ENCODE data around the gene HOXB6. TPM values are rescaled to one million over a fixed set of nuclear protein-coding genes. Genes with fewer than 3 reads are reported as not detected.

The HOXB6 gene
- total RNA-seq, 1 experiment from 2014 or later: 64.8 TPM

DNA sequence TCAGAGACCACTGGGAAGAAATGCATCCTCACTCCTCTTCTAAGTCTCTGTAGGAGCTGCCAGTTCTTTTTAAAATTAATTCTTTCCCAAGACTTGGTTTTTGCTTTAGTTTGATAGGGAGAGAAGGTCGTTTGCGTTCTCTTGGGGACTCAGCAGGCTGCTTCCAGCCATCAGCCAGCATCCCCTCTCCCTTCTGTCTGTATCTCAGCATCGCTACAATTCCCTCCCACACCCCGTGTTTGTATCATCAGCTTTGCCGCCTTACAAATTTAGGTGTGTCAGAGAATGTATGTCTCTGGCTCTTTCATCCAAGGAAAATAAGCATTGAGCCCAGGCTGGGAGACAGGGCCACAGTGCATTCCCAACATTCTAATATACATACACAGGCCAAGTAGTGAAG is 5.4 kb downstream of the HOXB6 start:
- Histone ChIP-seq H3K9me3 (ENCODE audit: control insufficient read depth in 1 of 2, insufficient read depth in 1 of 2, low read depth in 1 of 2, low read length in 2 of 2) (no peaks in the 10 kb centered on the region), H3K4me1 (ENCODE audit: control insufficient read depth in 1 of 2, insufficient read depth in 2 of 2, low read length in 2 of 2) (peaks cover 23 to 32% of the 10 kb centered on the region in 2 experiments), H3K9me2 (ENCODE audit: insufficient read depth) (no peaks in the 10 kb centered on the region), H3K9ac (ENCODE audit: low read length) (no peak overlapping the region), H3K79me2 (ENCODE audit: insufficient read depth, low read length) (peaks cover 100% of the 10 kb centered on the region), H3K4me3 (replicated peaks in 1 of 2; ENCODE audit: low read depth in 1 of 2, low read length in 2 of 2) (no peak overlapping the region), H2AFZ (ENCODE audit: low read depth, low read length, poor library complexity, severe bottlenecking) (no peak overlapping the region), H4K20me1 (ENCODE audit: insufficient read depth) (peaks cover 4% of the 10 kb centered on the region; the same call in 1 of the 2 replicates), H3K4me2 (ENCODE audit: low read length) (no peak overlapping the region), H3K27ac (ENCODE audit: low read depth, low read length) (0 out of 2 replicates have a peak overlapping the region, but pooled peaks have one; percentile 47), H3K36me3 (ENCODE audit: control insufficient read depth in 1 of 2, insufficient read depth in 2 of 2, low read length in 2 of 2) (peaks cover 22 to 24% of the 10 kb centered on the region in 2 experiments; a peak in 3 of 4 replicates), H3K27me3 (ENCODE audit: insufficient read depth, low read length) (no peaks in the 10 kb centered on the region)
- TF ChIP-seq, protein P1, sequence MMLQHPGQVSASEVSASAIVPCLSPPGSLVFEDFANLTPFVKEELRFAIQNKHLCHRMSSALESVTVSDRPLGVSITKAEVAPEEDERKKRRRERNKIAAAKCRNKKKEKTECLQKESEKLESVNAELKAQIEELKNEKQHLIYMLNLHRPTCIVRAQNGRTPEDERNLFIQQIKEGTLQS (IDR thresholded peaks at IDR 0.05): no peak
- TF ChIP-seq CBX3 (IDR thresholded peaks at IDR 0.05; ENCODE audit: low read depth) (no peak), ZFX (IDR thresholded peaks at IDR 0.05) (no peak), TCF7L2 (IDR thresholded peaks at IDR 0.05; ENCODE audit: borderline replicate concordance, extremely low read depth, insufficient read depth, insufficient read length) (no peak), JUND (IDR thresholded peaks at IDR 0.05) (no peak), EZH2 (IDR thresholded peaks at IDR 0.05) (no peak), FOSL1 (IDR thresholded peaks at IDR 0.05; ENCODE audit: low read depth) (no peak), SIN3A (IDR thresholded peaks at IDR 0.05; ENCODE audit: low read depth) (no peak)
- TF ChIP-seq, protein P2, sequence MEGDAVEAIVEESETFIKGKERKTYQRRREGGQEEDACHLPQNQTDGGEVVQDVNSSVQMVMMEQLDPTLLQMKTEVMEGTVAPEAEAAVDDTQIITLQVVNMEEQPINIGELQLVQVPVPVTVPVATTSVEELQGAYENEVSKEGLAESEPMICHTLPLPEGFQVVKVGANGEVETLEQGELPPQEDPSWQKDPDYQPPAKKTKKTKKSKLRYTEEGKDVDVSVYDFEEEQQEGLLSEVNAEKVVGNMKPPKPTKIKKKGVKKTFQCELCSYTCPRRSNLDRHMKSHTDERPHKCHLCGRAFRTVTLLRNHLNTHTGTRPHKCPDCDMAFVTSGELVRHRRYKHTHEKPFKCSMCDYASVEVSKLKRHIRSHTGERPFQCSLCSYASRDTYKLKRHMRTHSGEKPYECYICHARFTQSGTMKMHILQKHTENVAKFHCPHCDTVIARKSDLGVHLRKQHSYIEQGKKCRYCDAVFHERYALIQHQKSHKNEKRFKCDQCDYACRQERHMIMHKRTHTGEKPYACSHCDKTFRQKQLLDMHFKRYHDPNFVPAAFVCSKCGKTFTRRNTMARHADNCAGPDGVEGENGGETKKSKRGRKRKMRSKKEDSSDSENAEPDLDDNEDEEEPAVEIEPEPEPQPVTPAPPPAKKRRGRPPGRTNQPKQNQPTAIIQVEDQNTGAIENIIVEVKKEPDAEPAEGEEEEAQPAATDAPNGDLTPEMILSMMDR (IDR thresholded peaks at IDR 0.05 in 2 of 3, conservative IDR thresholded peaks at IDR 0.05 in 1 of 3; ENCODE audit: borderline replicate concordance in 1 of 3, insufficient read depth in 1 of 3, low read depth in 2 of 3, low read length in 2 of 3): no peak
- DNase-seq (ENCODE audit: low read depth, low spot score) (no peak), ATAC-seq (no peak)
- ChIA-PET POLR2A (no interaction called here), RAD21 (ENCODE audit: low non-redundant PET in 1 of 2, low total read pairs in 2 of 2, uncharacterized antibody in 2 of 2, unreplicated experiment in 2 of 2) (interaction anchor here in 1 of 2 experiments (0.6 kb wide), 1 partner anchor 15 kb away, joined by 4 read pairs; no protein-coding TSS in a partner anchor), CTCF (no interaction called here)
- intact Hi-C loops (cut with micrococcal nuclease): no loop called here
- no TSS peak for BruUV-seq (replicated peaks)
